Ishikawa (cell line): ENCODE data around the gene ACO1.

Experiments used
- CREB1 ChIP-seq: IDR thresholded peaks from 2 replicates; pipeline ENCODE4 v1.6.1; 2012; ENCODE audit warnings: low read depth
- EGR1 ChIP-seq: IDR thresholded peaks from 2 replicates; pipeline ENCODE4 v1.6.1; 2012
- EP300 ChIP-seq: IDR thresholded peaks from 2 replicates; pipeline ENCODE4 v1.6.1; 2012; ENCODE audit warnings: borderline replicate concordance
- FOXM1 ChIP-seq: IDR thresholded peaks from 2 replicates; pipeline ENCODE4 v1.6.1; 2012; ENCODE audit warnings: low read depth, borderline replicate concordance
- NFIC ChIP-seq: IDR thresholded peaks from 2 replicates; pipeline ENCODE4 v1.6.1; 2012
- RAD21 ChIP-seq: IDR thresholded peaks from 2 replicates; pipeline ENCODE4 v1.6.1; 2012; ENCODE audit warnings: low read depth
- TAF1 ChIP-seq: IDR thresholded peaks from 2 replicates; pipeline ENCODE4 v1.6.1; 2012; ENCODE audit warnings: low read depth, mild to moderate bottlenecking
- TCF12 ChIP-seq: IDR thresholded peaks from 2 replicates; pipeline ENCODE4 v1.6.1; 2012; ENCODE audit warnings: low read depth
- TEAD4 ChIP-seq: IDR thresholded peaks from 2 replicates; pipeline ENCODE4 v1.6.1; 2012
- YY1 ChIP-seq: IDR thresholded peaks from 2 replicates; pipeline ENCODE4 v1.6.1; 2012; ENCODE audit warnings: low read depth
- ZBTB7A ChIP-seq: IDR thresholded peaks from 2 replicates; pipeline ENCODE4 v1.6.1; 2012; ENCODE audit warnings: low read depth
- TF ChIP-seq, protein P1 (sequence below): IDR thresholded peaks from 2 replicates; pipeline ENCODE4 v1.6.1; 2012
- TF ChIP-seq, protein P2 (sequence below): IDR thresholded peaks from 2 replicates; pipeline ENCODE4 v1.6.1; 2012
- TF ChIP-seq, protein P3 (sequence below): IDR thresholded peaks from 2 replicates; pipeline ENCODE4 v1.6.1; 2012; ENCODE audit warnings: low read depth, mild to moderate bottlenecking

ACO1 gene

GRCh38 chr9:32350682-32351081, 33.8 kb upstream of the ACO1 start:
- peak; percentile 50 for TF ChIP-seq RAD21
- TF ChIP-seq ZBTB7A, result no peak

DNA sequence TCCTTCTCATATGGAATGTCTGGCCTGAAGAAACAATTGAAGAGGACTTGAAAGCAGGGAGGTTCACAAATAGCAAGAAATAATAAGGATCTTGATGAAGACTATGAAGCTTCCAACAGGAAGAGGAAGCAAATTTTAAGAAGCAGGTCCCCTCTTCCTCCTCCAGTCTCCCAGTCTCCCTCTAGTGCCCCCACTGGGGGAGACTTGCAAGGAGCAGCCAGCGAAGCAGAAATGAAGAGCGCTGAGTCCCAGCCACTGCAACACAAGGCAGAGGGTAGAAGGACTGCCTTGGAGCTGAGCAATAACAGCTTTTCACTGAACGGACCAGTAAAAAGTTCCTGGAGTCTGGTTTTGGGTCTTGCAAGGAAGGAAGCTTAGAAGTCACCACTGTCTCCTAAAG, 32.6 kb upstream of the ACO1 start:
- TF ChIP-seq NFIC (no peak), TEAD4 (no peak), EP300 (no peak), TCF12 (no peak), ZBTB7A (no peak), YY1 (no peak), EGR1 (no peak), FOXM1 (no peak), TAF1 (no peak), RAD21 (no peak)
- TF ChIP-seq, protein P1, sequence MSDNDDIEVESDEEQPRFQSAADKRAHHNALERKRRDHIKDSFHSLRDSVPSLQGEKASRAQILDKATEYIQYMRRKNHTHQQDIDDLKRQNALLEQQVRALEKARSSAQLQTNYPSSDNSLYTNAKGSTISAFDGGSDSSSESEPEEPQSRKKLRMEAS, result no peak
- TF ChIP-seq, protein P2, sequence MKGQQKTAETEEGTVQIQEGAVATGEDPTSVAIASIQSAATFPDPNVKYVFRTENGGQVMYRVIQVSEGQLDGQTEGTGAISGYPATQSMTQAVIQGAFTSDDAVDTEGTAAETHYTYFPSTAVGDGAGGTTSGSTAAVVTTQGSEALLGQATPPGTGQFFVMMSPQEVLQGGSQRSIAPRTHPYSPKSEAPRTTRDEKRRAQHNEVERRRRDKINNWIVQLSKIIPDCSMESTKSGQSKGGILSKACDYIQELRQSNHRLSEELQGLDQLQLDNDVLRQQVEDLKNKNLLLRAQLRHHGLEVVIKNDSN, result no peak
- TF ChIP-seq, protein P3, sequence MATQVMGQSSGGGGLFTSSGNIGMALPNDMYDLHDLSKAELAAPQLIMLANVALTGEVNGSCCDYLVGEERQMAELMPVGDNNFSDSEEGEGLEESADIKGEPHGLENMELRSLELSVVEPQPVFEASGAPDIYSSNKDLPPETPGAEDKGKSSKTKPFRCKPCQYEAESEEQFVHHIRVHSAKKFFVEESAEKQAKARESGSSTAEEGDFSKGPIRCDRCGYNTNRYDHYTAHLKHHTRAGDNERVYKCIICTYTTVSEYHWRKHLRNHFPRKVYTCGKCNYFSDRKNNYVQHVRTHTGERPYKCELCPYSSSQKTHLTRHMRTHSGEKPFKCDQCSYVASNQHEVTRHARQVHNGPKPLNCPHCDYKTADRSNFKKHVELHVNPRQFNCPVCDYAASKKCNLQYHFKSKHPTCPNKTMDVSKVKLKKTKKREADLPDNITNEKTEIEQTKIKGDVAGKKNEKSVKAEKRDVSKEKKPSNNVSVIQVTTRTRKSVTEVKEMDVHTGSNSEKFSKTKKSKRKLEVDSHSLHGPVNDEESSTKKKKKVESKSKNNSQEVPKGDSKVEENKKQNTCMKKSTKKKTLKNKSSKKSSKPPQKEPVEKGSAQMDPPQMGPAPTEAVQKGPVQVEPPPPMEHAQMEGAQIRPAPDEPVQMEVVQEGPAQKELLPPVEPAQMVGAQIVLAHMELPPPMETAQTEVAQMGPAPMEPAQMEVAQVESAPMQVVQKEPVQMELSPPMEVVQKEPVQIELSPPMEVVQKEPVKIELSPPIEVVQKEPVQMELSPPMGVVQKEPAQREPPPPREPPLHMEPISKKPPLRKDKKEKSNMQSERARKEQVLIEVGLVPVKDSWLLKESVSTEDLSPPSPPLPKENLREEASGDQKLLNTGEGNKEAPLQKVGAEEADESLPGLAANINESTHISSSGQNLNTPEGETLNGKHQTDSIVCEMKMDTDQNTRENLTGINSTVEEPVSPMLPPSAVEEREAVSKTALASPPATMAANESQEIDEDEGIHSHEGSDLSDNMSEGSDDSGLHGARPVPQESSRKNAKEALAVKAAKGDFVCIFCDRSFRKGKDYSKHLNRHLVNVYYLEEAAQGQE, result no peak

DNA sequence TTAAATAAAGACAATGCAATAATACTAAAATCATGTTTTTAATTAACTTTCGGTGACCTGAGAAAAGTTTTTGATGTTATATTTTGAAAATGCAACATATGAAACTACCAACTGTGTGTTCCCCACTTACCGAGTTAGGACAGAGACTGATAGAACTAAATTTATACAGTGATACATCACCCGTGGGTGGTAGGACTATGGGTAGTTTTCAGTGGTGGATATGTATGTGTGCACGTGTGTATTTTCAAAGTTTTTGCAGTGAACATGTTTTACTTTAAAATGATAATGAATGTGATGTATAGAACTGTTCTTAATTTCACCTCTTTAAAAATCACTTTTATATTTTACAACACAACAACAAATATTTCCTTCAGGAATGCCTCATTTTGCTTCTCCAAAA, 25.0 kb upstream of the ACO1 start:
- no peak for TF ChIP-seq TCF12
- TF ChIP-seq, protein P2, result no peak
- TF ChIP-seq, protein P1, result no peak
- TF ChIP-seq YY1, result no peak
- TF ChIP-seq TEAD4, result no peak
- TF ChIP-seq NFIC, result no peak
- TF ChIP-seq EP300, result no peak
- TF ChIP-seq EGR1, result no peak
- TF ChIP-seq, protein P3, result no peak
- no peak for TF ChIP-seq ZBTB7A
- TF ChIP-seq CREB1, result no peak
- TF ChIP-seq FOXM1, result no peak
- no peak for TF ChIP-seq TAF1

GRCh38 chr9:32360983-32361673, 23.3 kb upstream of the ACO1 start:
- TF ChIP-seq EGR1 (no peak), ZBTB7A (no peak), RAD21 (no peak), YY1 (no peak), TAF1 (no peak), FOXM1 (no peak)
- TF ChIP-seq, protein P3, result no peak
- TF ChIP-seq, protein P2, result no peak
